Prostate gland (tissue), 2 donors: Measurements from ENCODE around the gene PRPF6.

Experiments used
- CTCF ChIP-seq, 4 experiments: fragments of 200-600 bp in 2 of 4; fragments of 450-650 bp in 2 of 4; sonication (generic) in 2 of 4; IDR thresholded peaks; 1 replicate in 3 of 4; 2 replicates in 1 of 4; pipeline ENCODE4 v1.5.1; 2016 to 2019; ENCODE audit warnings: antibody characterized with exemption in 4 of 4, mild to moderate bottlenecking in 2 of 4, moderate library complexity in 2 of 4
- POLR2A ChIP-seq: fragments of 450-650 bp; IDR thresholded peaks from one replicate; pipeline ENCODE4 v1.6.1; 2016; ENCODE audit warnings: antibody characterized with exemption, mild to moderate bottlenecking

- TF ChIP-seq CTCF (IDR thresholded peaks at IDR 0.05): no peak
- TF ChIP-seq POLR2A: no peak
These were observed 83.3 kb downstream of the PRPF6 start for GRCh38 chr20:64064145-64064698.
